Nephron (organoid): ENCODE data around the gene MAPK14.
"Not testable (repeated sequence)": the region's sequence is repeated elsewhere in the genome, so short reads cannot be mapped to it uniquely, and the experiment has no call there.

ENCODE experiments used
- H3K27ac Mint-ChIP-seq, 3 experiments: 2 replicates each; pipeline ENCODE4 v1.8.0; 2020; ENCODE audit warnings: mixed read lengths in 3 of 3, mild to moderate bottlenecking in 2 of 3, moderate library complexity in 1 of 3
- H3K27me3 Mint-ChIP-seq: 2 replicates; pipeline ENCODE4 v1.8.0; 2021; ENCODE audit warnings: low read depth, mild to moderate bottlenecking, moderate library complexity, mixed read lengths
- H3K36me3 Mint-ChIP-seq: 2 replicates; pipeline ENCODE4 v1.8.0; 2020; ENCODE audit warnings: low read depth, mixed read lengths
- H3K4me1 Mint-ChIP-seq: 2 replicates; pipeline ENCODE4 v1.8.0; 2020; ENCODE audit warnings: mixed read lengths
- H3K4me3 Mint-ChIP-seq, 3 experiments: 2 replicates each; pipeline ENCODE4 v1.8.0; 2020; ENCODE audit warnings: mild to moderate bottlenecking in 3 of 3, mixed read lengths in 3 of 3, moderate library complexity in 2 of 3
- H3K9me3 Mint-ChIP-seq: 2 replicates; pipeline ENCODE4 v1.8.0; 2020; ENCODE audit warnings: mixed read lengths
- TF ChIP-seq, protein P1 (sequence below), 3 experiments: fragments of 200-600 bp; sonication (generic); IDR thresholded peaks; one replicate each; pipeline ENCODE4 v1.5.0; 2021; ENCODE audit warnings: antibody characterized with exemption in 3 of 3; ENCODE audit not compliant: unreplicated experiment in 3 of 3

MAPK14 gene

GRCh38 chr6:36122495-36123269 lies 95.1 kb downstream of the MAPK14 start:
- no peak overlapping the region for H3K27ac Mint-ChIP-seq
- H3K9me3 Mint-ChIP-seq = no peaks in the 10 kb centered on the region
- H3K4me3 Mint-ChIP-seq = no peak overlapping the region
- peaks cover 7% of the 10 kb centered on the region for H3K4me1 Mint-ChIP-seq
- H3K27me3 Mint-ChIP-seq = peaks cover 7% of the 10 kb centered on the region
- TF ChIP-seq, protein P1, sequence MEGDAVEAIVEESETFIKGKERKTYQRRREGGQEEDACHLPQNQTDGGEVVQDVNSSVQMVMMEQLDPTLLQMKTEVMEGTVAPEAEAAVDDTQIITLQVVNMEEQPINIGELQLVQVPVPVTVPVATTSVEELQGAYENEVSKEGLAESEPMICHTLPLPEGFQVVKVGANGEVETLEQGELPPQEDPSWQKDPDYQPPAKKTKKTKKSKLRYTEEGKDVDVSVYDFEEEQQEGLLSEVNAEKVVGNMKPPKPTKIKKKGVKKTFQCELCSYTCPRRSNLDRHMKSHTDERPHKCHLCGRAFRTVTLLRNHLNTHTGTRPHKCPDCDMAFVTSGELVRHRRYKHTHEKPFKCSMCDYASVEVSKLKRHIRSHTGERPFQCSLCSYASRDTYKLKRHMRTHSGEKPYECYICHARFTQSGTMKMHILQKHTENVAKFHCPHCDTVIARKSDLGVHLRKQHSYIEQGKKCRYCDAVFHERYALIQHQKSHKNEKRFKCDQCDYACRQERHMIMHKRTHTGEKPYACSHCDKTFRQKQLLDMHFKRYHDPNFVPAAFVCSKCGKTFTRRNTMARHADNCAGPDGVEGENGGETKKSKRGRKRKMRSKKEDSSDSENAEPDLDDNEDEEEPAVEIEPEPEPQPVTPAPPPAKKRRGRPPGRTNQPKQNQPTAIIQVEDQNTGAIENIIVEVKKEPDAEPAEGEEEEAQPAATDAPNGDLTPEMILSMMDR (IDR thresholded peaks at IDR 0.05; ENCODE audit: unreplicated experiment in 3 of 3) = no peak
- no peaks in the 10 kb centered on the region for H3K36me3 Mint-ChIP-seq

- Mint-ChIP-seq H3K27me3 (peaks cover 7% of the 10 kb centered on the region), H3K4me1 (peaks cover 12% of the 10 kb centered on the region), H3K27ac (no peak overlapping the region), H3K36me3 (no peaks in the 10 kb centered on the region), H3K9me3 (no peaks in the 10 kb centered on the region), H3K4me3 (no peak overlapping the region)
- TF ChIP-seq, protein P1 (IDR thresholded peaks at IDR 0.05; ENCODE audit: unreplicated experiment in 3 of 3) = peak; percentile 36 to 48 (median 40)
Observed at GRCh38 chr6:36123270-36124139, 95.9 kb downstream of the MAPK14 start.

GRCh38 chr6:36124346-36124745 lies 96.7 kb downstream of the MAPK14 start:
- not testable (repeated sequence) for H3K36me3 Mint-ChIP-seq, H3K9me3 Mint-ChIP-seq, H3K4me3 Mint-ChIP-seq, H3K27ac Mint-ChIP-seq, H3K27me3 Mint-ChIP-seq
- peaks cover 12% of the 10 kb centered on the region for H3K4me1 Mint-ChIP-seq

GRCh38 chr6:36124881-36125280 lies 97.3 kb downstream of the MAPK14 start:
- H3K27ac Mint-ChIP-seq = no peak overlapping the region
- no peaks in the 10 kb centered on the region for H3K36me3 Mint-ChIP-seq
- TF ChIP-seq, protein P1 (IDR thresholded peaks at IDR 0.05; ENCODE audit: unreplicated experiment in 3 of 3) = no peak
- no peaks in the 10 kb centered on the region for H3K9me3 Mint-ChIP-seq
- H3K4me3 Mint-ChIP-seq = no peak overlapping the region
- H3K27me3 Mint-ChIP-seq = peaks cover 7% of the 10 kb centered on the region
- H3K4me1 Mint-ChIP-seq = peaks cover 17% of the 10 kb centered on the region

- peaks cover 7% of the 10 kb centered on the region for H3K27me3 Mint-ChIP-seq
- TF ChIP-seq, protein P1 (IDR thresholded peaks at IDR 0.05; ENCODE audit: unreplicated experiment in 3 of 3) = no peak
- no peaks in the 10 kb centered on the region for H3K36me3 Mint-ChIP-seq
- H3K4me3 Mint-ChIP-seq = no peak overlapping the region
- peaks cover 16% of the 10 kb centered on the region for H3K4me1 Mint-ChIP-seq
- no peaks in the 10 kb centered on the region for H3K9me3 Mint-ChIP-seq
- no peak overlapping the region for H3K27ac Mint-ChIP-seq
Observed at GRCh38 chr6:36125575-36125974, 98.0 kb downstream of the MAPK14 start.

DNA sequence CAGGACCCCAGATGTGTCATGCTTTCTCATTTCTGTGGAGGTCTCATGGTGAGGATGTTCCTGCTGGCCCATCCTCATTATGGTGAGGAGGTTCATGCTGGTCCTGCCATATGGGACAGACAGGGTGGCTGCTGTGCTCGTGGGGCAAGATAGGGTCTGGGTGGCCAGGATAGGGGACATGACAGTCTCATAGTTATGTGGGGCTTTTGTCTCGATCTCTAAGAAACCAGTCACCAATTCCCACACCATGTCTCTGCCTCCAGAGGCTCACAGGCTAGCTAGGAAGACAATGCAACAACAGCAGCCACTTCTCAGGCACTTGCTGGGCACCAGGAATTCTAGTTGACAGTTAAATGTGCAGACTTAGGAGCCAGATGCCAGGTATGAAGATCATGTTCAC lies 98.5 kb downstream of the MAPK14 start:
- Mint-ChIP-seq H3K4me1 (peaks cover 11% of the 10 kb centered on the region), H3K9me3 (no peaks in the 10 kb centered on the region), H3K36me3 (no peaks in the 10 kb centered on the region), H3K27ac (no peak overlapping the region), H3K4me3 (no peak overlapping the region), H3K27me3 (peaks cover 7% of the 10 kb centered on the region)
- TF ChIP-seq, protein P1 (IDR thresholded peaks at IDR 0.05; ENCODE audit: unreplicated experiment in 3 of 3) = no peak
